ENCODE results near the gene PHF21B. TPM values are rescaled to one million over a fixed set of nuclear protein-coding genes. Genes with fewer than 3 reads are reported as not detected.

PHF21B gene
- total RNA-seq, 1 experiment from 2014 or later = 4.5 TPM

DNA sequence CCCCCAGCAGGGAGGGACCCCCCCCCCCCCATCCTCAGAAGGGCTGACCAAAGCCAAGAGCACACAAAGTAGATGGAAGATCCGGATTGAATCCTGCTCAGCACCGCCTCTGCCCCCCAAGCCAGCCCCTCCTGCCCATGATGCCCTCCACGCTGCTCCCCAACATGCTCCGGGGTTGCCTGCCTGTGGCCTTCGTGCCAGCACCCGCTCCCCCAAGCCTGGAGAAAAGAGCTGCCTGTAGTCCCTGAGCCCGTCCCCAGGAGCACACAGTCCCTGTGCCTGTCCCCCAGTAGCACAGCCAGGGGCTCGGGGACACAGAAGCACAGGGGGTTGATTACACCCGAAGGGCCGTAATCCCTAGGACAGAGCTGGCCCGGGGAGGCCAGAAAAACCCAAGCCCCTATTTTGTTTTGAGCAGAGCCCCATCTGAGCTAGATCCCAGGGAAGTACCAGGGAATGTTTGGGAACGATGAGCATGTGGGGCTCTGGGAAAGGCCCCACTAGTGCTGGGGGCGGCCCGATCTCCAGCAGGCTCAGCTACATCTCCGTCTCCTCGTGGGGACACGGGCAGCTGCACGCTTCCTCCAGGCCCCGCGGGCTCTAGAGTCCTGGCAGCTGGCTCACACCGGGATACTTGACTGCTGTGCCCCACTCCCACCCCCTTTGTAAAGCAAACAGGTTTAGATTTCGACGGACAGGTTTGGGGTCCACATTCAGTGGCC is 66.7 kb downstream of the PHF21B start:
- POLR2A ChIA-PET = no interaction called here
- CTCF ChIA-PET = no interaction called here
- H3K27ac ChIP-seq (ENCODE audit: low read length) = no peak overlapping the region
- intact Hi-C loops (cut with micrococcal nuclease; ENCODE audit: unreplicated experiment) = no loop called here
- no peaks in the 10 kb centered on the region for H3K9me3 ChIP-seq (ENCODE audit: control insufficient read depth, insufficient read depth, low read depth, low read length)
- in situ Hi-C loops (cut with HindIII; ENCODE audit: low pct_unique_long_range_greater_than_20kb, low sequenced_read_pairs) = no loop called here
- H3K4me1 ChIP-seq (ENCODE audit: control insufficient read depth, insufficient read depth, low read length) = no peaks in the 10 kb centered on the region
- no peak for ATAC-seq
- no peak for TF ChIP-seq POLR2AphosphoS5 (IDR thresholded peaks at IDR 0.05; ENCODE audit: low read depth, low read length)
- TF ChIP-seq SIN3A (IDR thresholded peaks at IDR 0.05; ENCODE audit: borderline replicate concordance, insufficient read depth, low read depth, low read length) = no peak
- TF ChIP-seq, protein P1, sequence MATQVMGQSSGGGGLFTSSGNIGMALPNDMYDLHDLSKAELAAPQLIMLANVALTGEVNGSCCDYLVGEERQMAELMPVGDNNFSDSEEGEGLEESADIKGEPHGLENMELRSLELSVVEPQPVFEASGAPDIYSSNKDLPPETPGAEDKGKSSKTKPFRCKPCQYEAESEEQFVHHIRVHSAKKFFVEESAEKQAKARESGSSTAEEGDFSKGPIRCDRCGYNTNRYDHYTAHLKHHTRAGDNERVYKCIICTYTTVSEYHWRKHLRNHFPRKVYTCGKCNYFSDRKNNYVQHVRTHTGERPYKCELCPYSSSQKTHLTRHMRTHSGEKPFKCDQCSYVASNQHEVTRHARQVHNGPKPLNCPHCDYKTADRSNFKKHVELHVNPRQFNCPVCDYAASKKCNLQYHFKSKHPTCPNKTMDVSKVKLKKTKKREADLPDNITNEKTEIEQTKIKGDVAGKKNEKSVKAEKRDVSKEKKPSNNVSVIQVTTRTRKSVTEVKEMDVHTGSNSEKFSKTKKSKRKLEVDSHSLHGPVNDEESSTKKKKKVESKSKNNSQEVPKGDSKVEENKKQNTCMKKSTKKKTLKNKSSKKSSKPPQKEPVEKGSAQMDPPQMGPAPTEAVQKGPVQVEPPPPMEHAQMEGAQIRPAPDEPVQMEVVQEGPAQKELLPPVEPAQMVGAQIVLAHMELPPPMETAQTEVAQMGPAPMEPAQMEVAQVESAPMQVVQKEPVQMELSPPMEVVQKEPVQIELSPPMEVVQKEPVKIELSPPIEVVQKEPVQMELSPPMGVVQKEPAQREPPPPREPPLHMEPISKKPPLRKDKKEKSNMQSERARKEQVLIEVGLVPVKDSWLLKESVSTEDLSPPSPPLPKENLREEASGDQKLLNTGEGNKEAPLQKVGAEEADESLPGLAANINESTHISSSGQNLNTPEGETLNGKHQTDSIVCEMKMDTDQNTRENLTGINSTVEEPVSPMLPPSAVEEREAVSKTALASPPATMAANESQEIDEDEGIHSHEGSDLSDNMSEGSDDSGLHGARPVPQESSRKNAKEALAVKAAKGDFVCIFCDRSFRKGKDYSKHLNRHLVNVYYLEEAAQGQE (IDR thresholded peaks at IDR 0.05; ENCODE audit: insufficient read depth in 1 of 2, low read depth in 2 of 2, low read length in 1 of 2) = no peak
- TF ChIP-seq, protein P2, sequence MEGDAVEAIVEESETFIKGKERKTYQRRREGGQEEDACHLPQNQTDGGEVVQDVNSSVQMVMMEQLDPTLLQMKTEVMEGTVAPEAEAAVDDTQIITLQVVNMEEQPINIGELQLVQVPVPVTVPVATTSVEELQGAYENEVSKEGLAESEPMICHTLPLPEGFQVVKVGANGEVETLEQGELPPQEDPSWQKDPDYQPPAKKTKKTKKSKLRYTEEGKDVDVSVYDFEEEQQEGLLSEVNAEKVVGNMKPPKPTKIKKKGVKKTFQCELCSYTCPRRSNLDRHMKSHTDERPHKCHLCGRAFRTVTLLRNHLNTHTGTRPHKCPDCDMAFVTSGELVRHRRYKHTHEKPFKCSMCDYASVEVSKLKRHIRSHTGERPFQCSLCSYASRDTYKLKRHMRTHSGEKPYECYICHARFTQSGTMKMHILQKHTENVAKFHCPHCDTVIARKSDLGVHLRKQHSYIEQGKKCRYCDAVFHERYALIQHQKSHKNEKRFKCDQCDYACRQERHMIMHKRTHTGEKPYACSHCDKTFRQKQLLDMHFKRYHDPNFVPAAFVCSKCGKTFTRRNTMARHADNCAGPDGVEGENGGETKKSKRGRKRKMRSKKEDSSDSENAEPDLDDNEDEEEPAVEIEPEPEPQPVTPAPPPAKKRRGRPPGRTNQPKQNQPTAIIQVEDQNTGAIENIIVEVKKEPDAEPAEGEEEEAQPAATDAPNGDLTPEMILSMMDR (IDR thresholded peaks at IDR 0.05) = no peak
- no peak for TF ChIP-seq TCF7L2 (IDR thresholded peaks at IDR 0.05; ENCODE audit: low read depth, low read length)
- H3K36me3 ChIP-seq (ENCODE audit: control insufficient read depth, insufficient read depth, low read length) = no peaks in the 10 kb centered on the region
- DNase-seq (ENCODE audit: low read depth, low spot score) = no peak
- no peak overlapping the region for H3K4me3 ChIP-seq (ENCODE audit: low read depth in 2 of 2, low read length in 2 of 2)
- BruUV-seq (replicated peaks) = no TSS peak
- H3K27me3 ChIP-seq (ENCODE audit: control insufficient read depth, insufficient read depth, low read length) = no peaks in the 10 kb centered on the region

DNA sequence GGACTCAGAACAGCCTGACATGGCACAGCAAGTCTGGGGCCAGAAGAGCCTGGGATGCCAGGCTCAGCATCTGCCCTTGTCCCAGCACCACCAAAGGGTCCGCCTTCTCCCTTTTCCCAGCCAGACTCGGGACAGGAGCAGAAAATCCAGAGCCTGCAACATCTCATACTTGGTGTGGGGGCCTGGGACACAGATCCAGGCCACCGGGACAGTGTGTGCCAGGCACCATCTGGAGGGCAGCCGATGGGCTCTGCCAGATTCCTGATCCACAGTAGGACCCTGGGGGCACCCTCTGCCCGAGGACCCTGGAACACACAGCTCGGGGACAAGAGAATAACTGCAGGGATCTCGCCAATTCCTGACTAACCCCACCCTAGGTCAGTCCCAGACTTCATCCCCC is 67.7 kb downstream of the PHF21B start:
- no peak overlapping the region for H3K27ac ChIP-seq (ENCODE audit: low read length)
- DNase-seq (ENCODE audit: low read depth, low spot score) (no peak), ATAC-seq (no peak)
- H3K36me3 ChIP-seq (ENCODE audit: control insufficient read depth, insufficient read depth, low read length) = no peaks in the 10 kb centered on the region
- no TSS peak for BruUV-seq (replicated peaks)
- intact Hi-C loops (cut with micrococcal nuclease; ENCODE audit: unreplicated experiment) = no loop called here
- no peaks in the 10 kb centered on the region for H3K9me3 ChIP-seq (ENCODE audit: control insufficient read depth, insufficient read depth, low read depth, low read length)
- H3K4me3 ChIP-seq (ENCODE audit: low read depth in 2 of 2, low read length in 2 of 2) = no peak overlapping the region
- ChIA-PET POLR2A (interaction anchor here (0.6 kb wide), 1 partner anchor 1030 kb away, joined by 4 read pairs; no protein-coding TSS in a partner anchor), CTCF (no interaction called here)
- H3K27me3 ChIP-seq (ENCODE audit: control insufficient read depth, insufficient read depth, low read length) = no peaks in the 10 kb centered on the region
- TF ChIP-seq POLR2AphosphoS5 (IDR thresholded peaks at IDR 0.05; ENCODE audit: low read depth, low read length) (no peak), SIN3A (IDR thresholded peaks at IDR 0.05; ENCODE audit: borderline replicate concordance, insufficient read depth, low read depth, low read length) (no peak), TCF7L2 (IDR thresholded peaks at IDR 0.05; ENCODE audit: low read depth, low read length) (no peak)
- TF ChIP-seq, protein P1 (IDR thresholded peaks at IDR 0.05; ENCODE audit: insufficient read depth in 1 of 2, low read depth in 2 of 2, low read length in 1 of 2) = no peak
- TF ChIP-seq, protein P2 (IDR thresholded peaks at IDR 0.05) = no peak
- no peaks in the 10 kb centered on the region for H3K4me1 ChIP-seq (ENCODE audit: control insufficient read depth, insufficient read depth, low read length)
- in situ Hi-C loops (cut with HindIII; ENCODE audit: low pct_unique_long_range_greater_than_20kb, low sequenced_read_pairs) = no loop called here
